H1 (cell line): Measurements from ENCODE around the gene C2. TPM values are rescaled to one million over a fixed set of nuclear protein-coding genes. Genes with fewer than 3 reads are reported as not detected.

Source experiments
- CTCF ChIA-PET: fragments of 300-600 bp; sonication (Branson Sonifier 250); formaldehyde crosslinking; loops from one replicate; lab custom pipeline; 2021; ENCODE audit not compliant: partially characterized antibody; lab: Charles Lee
- POLR2A ChIA-PET: fragments of 300-600 bp; sonication (Branson Sonifier 250); formaldehyde crosslinking; loops from one replicate; lab custom pipeline; 2021; ENCODE audit warnings: inconsistent platforms; ENCODE audit not compliant: partially characterized antibody; lab: Charles Lee
- DNase-seq, 2 experiments: peaks; one replicate each; pipeline versions ENCODE4 v3.0.0 to v3.0.0-alpha.2; 2010 to 2022; ENCODE audit warnings: low spot score in 2 of 2, low read depth in 1 of 2, mixed read lengths in 1 of 2
- FAIRE-seq: peaks from 2 replicates; lab custom pipeline; 2011; peaks lifted over from hg19 to GRCh38; lab: Jason Lieb, UNC
- H2AFZ ChIP-seq: 2 replicates; pipeline ENCODE4 v1.8.1; 2012; ENCODE audit warnings: low read length, inconsistent platforms
- H2AK5ac ChIP-seq: 2 replicates; pipeline ENCODE4 v1.6.1; 2013; ENCODE audit warnings: low read depth, low read length
- H2BK120ac ChIP-seq: replicated peaks from 2 replicates; pipeline ENCODE3; 2013; ENCODE audit warnings: low read depth, low read length, inconsistent platforms
- H2BK12ac ChIP-seq: 2 replicates; pipeline ENCODE4 v1.6.1; 2013; ENCODE audit warnings: low read depth, low read length
- H2BK15ac ChIP-seq: 2 replicates; pipeline ENCODE4 v1.6.1; 2013; ENCODE audit warnings: low read length
- H2BK20ac ChIP-seq: 2 replicates; pipeline ENCODE4 v1.6.1; 2013; ENCODE audit warnings: low read length
- H2BK5ac ChIP-seq: 2 replicates; pipeline ENCODE4 v1.6.1; 2013; ENCODE audit warnings: low read depth, low read length
- H3K14ac ChIP-seq: 2 replicates; pipeline ENCODE4 v1.6.1; 2013; ENCODE audit warnings: inconsistent platforms; ENCODE audit not compliant: insufficient read length
- H3K18ac ChIP-seq: 2 replicates; pipeline ENCODE4 v1.6.1; 2013; ENCODE audit warnings: low read length; ENCODE audit errors: extremely low read depth
- H3K23ac ChIP-seq: 2 replicates; pipeline ENCODE4 v1.6.1; 2013; ENCODE audit warnings: inconsistent platforms; ENCODE audit not compliant: insufficient read length
- H3K23me2 ChIP-seq: 2 replicates; pipeline ENCODE4 v1.6.1; 2013; ENCODE audit warnings: low read depth, low read length
- H3K27ac ChIP-seq: 2 replicates; pipeline ENCODE4 v1.6.1; 2011; ENCODE audit warnings: low read depth, low read length, inconsistent platforms
- H3K27me3 ChIP-seq, 4 experiments: replicated peaks in 1 of 4; 1 replicate in 1 of 4; 2 replicates in 3 of 4; pipeline versions ENCODE4 v1.6.1 to v1.8.1; 2011 to 2013; ENCODE audit warnings: low read length in 3 of 4, mild to moderate bottlenecking in 3 of 4, inconsistent platforms in 2 of 4, mixed read lengths in 2 of 4, moderate library complexity in 1 of 4; ENCODE audit not compliant: control insufficient read depth in 3 of 4, insufficient read depth in 3 of 4; ENCODE audit errors: extremely low read depth in 1 of 4
- H3K36me3 ChIP-seq, 4 experiments: 2 replicates each; pipeline versions ENCODE4 v1.6.1 to v1.8.1; 2011 to 2013; ENCODE audit warnings: mild to moderate bottlenecking in 4 of 4, low read length in 3 of 4, moderate library complexity in 2 of 4, control low read depth in 1 of 4, inconsistent platforms in 1 of 4; ENCODE audit not compliant: insufficient read depth in 4 of 4, control insufficient read depth in 2 of 4
- H3K4ac ChIP-seq: replicated peaks from 2 replicates; pipeline ENCODE3; 2013; ENCODE audit warnings: low read length, low read depth, mixed read lengths, inconsistent platforms; ENCODE audit not compliant: insufficient read length
- H3K4me1 ChIP-seq, 4 experiments: replicated peaks in 1 of 4; 1 replicate in 1 of 4; 2 replicates in 3 of 4; pipeline versions ENCODE4 v1.6.1 to v1.8.1; 2011 to 2013; ENCODE audit warnings: low read length in 3 of 4, inconsistent platforms in 2 of 4, mixed read lengths in 1 of 4; ENCODE audit not compliant: insufficient read depth in 4 of 4, control insufficient read depth in 3 of 4
- H3K4me2 ChIP-seq, 2 experiments: 2 replicates each; pipeline versions ENCODE4 v1.6.1 to v1.8.1; 2011 to 2013; ENCODE audit warnings: low read depth in 2 of 2, low read length in 2 of 2, control low read depth in 1 of 2, inconsistent platforms in 1 of 2, mild to moderate bottlenecking in 1 of 2; ENCODE audit not compliant: insufficient read depth in 1 of 2
- H3K4me3 ChIP-seq, 4 experiments: fragments of 200-600, 300-600 bp in 1 of 4; sonication (generic), shearing (Covaris generic), sonication (Bioruptor Twin) in 1 of 4; 2 replicates each; pipeline versions ENCODE4 v1.5.1 to v1.8.1; 2011 to 2016; ENCODE audit warnings: low read length in 4 of 4, low read depth in 3 of 4, control low read depth in 2 of 4, inconsistent platforms in 2 of 4, mild to moderate bottlenecking in 2 of 4, mixed read lengths in 1 of 4, moderate library complexity in 1 of 4; ENCODE audit not compliant: insufficient read depth in 2 of 4; ENCODE audit errors: extremely low read depth in 1 of 4
- H3K56ac ChIP-seq: replicated peaks from 2 replicates; pipeline ENCODE3; 2013; ENCODE audit warnings: low read depth, mild to moderate bottlenecking, mixed read lengths, low read length, inconsistent platforms; ENCODE audit not compliant: insufficient read length
- H3K79me1 ChIP-seq: 2 replicates; pipeline ENCODE4 v1.6.1; 2013; ENCODE audit warnings: low read depth, low read length, control low read depth
- H3K79me2 ChIP-seq, 2 experiments: 2 replicates each; pipeline versions ENCODE4 v1.6.1 to v1.8.1; 2012 to 2013; ENCODE audit warnings: low read length in 2 of 2, mild to moderate bottlenecking in 2 of 2, inconsistent platforms in 1 of 2; ENCODE audit not compliant: insufficient read depth in 2 of 2, control insufficient read depth in 1 of 2
- H3K9ac ChIP-seq, 4 experiments: replicated peaks in 1 of 4; 1 replicate in 1 of 4; 2 replicates in 3 of 4; pipeline versions ENCODE4 v1.6.1 to v1.8.1; 2011 to 2013; ENCODE audit warnings: low read depth in 3 of 4, low read length in 3 of 4, control low read depth in 2 of 4, mild to moderate bottlenecking in 2 of 4, moderate library complexity in 2 of 4, inconsistent platforms in 1 of 4; ENCODE audit errors: extremely low read depth in 1 of 4
- H3K9me3 ChIP-seq, 2 experiments: 2 replicates each; pipeline versions ENCODE4 v1.6.1 to v1.8.1; 2012 to 2013; ENCODE audit warnings: mild to moderate bottlenecking in 2 of 2, moderate library complexity in 2 of 2, control low read depth in 1 of 2, inconsistent platforms in 1 of 2, low read depth in 1 of 2, low read length in 1 of 2, mixed read lengths in 1 of 2; ENCODE audit not compliant: insufficient read depth in 2 of 2
- H4K20me1 ChIP-seq, 2 experiments: replicated peaks in 1 of 2; 2 replicates each; pipeline versions ENCODE3 to v1.8.1; 2011 to 2013; ENCODE audit warnings: inconsistent platforms in 2 of 2, low read length in 2 of 2, mild to moderate bottlenecking in 1 of 2; ENCODE audit not compliant: insufficient read depth in 2 of 2, control insufficient read depth in 1 of 2
- H4K5ac ChIP-seq: 2 replicates; pipeline ENCODE4 v1.6.1; 2013; ENCODE audit warnings: low read length, low read depth, mixed read lengths, inconsistent platforms; ENCODE audit not compliant: insufficient read length
- H4K8ac ChIP-seq: 2 replicates; pipeline ENCODE4 v1.8.0; 2013; ENCODE audit warnings: mild to moderate bottlenecking, moderate library complexity, low read length, inconsistent platforms; ENCODE audit not compliant: insufficient read depth; ENCODE audit errors: extremely low read depth
- H4K91ac ChIP-seq: replicated peaks from 2 replicates; pipeline ENCODE3; 2013; ENCODE audit warnings: low read length, mixed read lengths, inconsistent platforms; ENCODE audit not compliant: insufficient read length
- BACH1 ChIP-seq: IDR thresholded peaks from 2 replicates; pipeline ENCODE4 v1.6.1; 2012; ENCODE audit warnings: low read length, improper control_type of control experiment
- BCL11A ChIP-seq, 2 experiments: IDR thresholded peaks; one replicate each; pipeline ENCODE4 v1.6.1; 2011; ENCODE audit warnings: low read depth in 2 of 2, low read length in 2 of 2, mild to moderate bottlenecking in 2 of 2
- CEBPB ChIP-seq: IDR thresholded peaks from 2 replicates; pipeline ENCODE4 v1.6.1; 2012; ENCODE audit warnings: low read depth, low read length
- E2F6 ChIP-seq: IDR thresholded peaks from 2 replicates; pipeline ENCODE4 v1.6.1; 2012; ENCODE audit warnings: inconsistent platforms
- KDM1A ChIP-seq: fragments of 200-600, 300-600 bp; sonication (generic); IDR thresholded peaks from 2 replicates; pipeline ENCODE4 v1.7.1; 2016; ENCODE audit warnings: mild to moderate bottlenecking, low read length, borderline replicate concordance
- MAX ChIP-seq: IDR thresholded peaks from 2 replicates; pipeline ENCODE4 v1.6.1; 2012; ENCODE audit warnings: inconsistent platforms
- POLR2AphosphoS5 ChIP-seq: IDR thresholded peaks from 2 replicates; pipeline ENCODE4 v1.6.1; 2011; ENCODE audit warnings: low read depth, low read length
- POU5F1 ChIP-seq: IDR thresholded peaks from 2 replicates; pipeline ENCODE4 v1.6.1; 2011; ENCODE audit warnings: low read depth, mild to moderate bottlenecking, low read length, moderate library complexity
- RAD21 ChIP-seq, 2 experiments: IDR thresholded peaks in 1 of 2; conservative IDR thresholded peaks in 1 of 2; 2 replicates each; pipeline ENCODE4 v1.6.1; 2011; ENCODE audit warnings: low read depth in 2 of 2, low read length in 2 of 2, improper control_type of control experiment in 1 of 2, inconsistent platforms in 1 of 2, mild to moderate bottlenecking in 1 of 2, moderate library complexity in 1 of 2
- SIN3A ChIP-seq, 2 experiments: IDR thresholded peaks in 1 of 2; conservative IDR thresholded peaks in 1 of 2; 2 replicates each; pipeline ENCODE4 v1.6.1; 2011 to 2012; ENCODE audit warnings: low read length in 2 of 2, improper control_type of control experiment in 1 of 2, low read depth in 1 of 2, mild to moderate bottlenecking in 1 of 2
- SIX5 ChIP-seq: IDR thresholded peaks from 2 replicates; pipeline ENCODE4 v1.6.1; 2011; ENCODE audit warnings: mild to moderate bottlenecking, low read depth, low read length
- TCF12 ChIP-seq: IDR thresholded peaks from 2 replicates; pipeline ENCODE4 v1.6.1; 2011; ENCODE audit warnings: low read depth, mild to moderate bottlenecking, low read length
- WGBS, 2 experiments: shearing (Covaris generic) in 1 of 2; methylation state at CpG; one replicate each; pipeline versions ENCODE4 v1.1.6 to v1.1.7; 2013 to 2015; ENCODE audit warnings: low lambda C conversion rate in 2 of 2, mixed read lengths in 2 of 2, inconsistent platforms in 1 of 2, low coverage in 1 of 2, missing lambda C conversion rate in 1 of 2; ENCODE audit not compliant: insufficient replicate concordance in 2 of 2, insufficient coverage in 1 of 2, insufficient read length in 1 of 2; ENCODE audit errors: extremely low coverage in 1 of 2, missing lambda C conversion rate in 1 of 2; 5-methylcytosine and 5-hydroxymethylcytosine counted together
- polyA plus RNA-seq, 7 experiments: library from polyadenylated mRNA; depleted of rRNA in 3 of 7; stranded (reverse) in 5 of 7; unstranded in 2 of 7; fragments of >200 nt in 5 of 7; fragments of 200-250 nt in 2 of 7; gene quantifications; 1 replicate in 5 of 7; 2 replicates in 1 of 7; 4 replicates in 1 of 7; pipeline versions ENCODE4 v1.2.1 to v1.2.3, GENCODE V29; 2011 to 2013; ENCODE audit warnings: missing spikeins in 2 of 7, mixed read lengths in 2 of 7
- total RNA-seq: library from RNA; stranded (reverse); fragmentation: NEBNext Ultra II Directional; extraction: Animal tissue kit (Norgen Biotek cat#: 25700); gene quantifications from 2 replicates; pipeline ENCODE4 v1.2.1, GENCODE V29; 2021

C2 gene
- total and polyA plus RNA-seq, 2 of the 8 experiments (the other 6 are each of a cell fraction or from before 2014, with no cell fraction given), result 0.26 to 0.38 TPM

GRCh38 chr6:31933537-31933936 is 6.0 kb downstream of the C2 start:
- H3K56ac ChIP-seq, result no peak overlapping the region
- H2AFZ ChIP-seq, result no peak overlapping the region
- H3K23me2 ChIP-seq, result no peaks in the 10 kb centered on the region
- no peak overlapping the region for H2BK15ac ChIP-seq
- peaks cover 4 to 7% of the 10 kb centered on the region in 2 experiments; a peak in 1 of 4 replicates for H3K9me3 ChIP-seq
- H3K4me1 ChIP-seq, result no peaks in the 10 kb centered on the region
- no peaks in the 10 kb centered on the region for H3K79me2 ChIP-seq
- H2BK12ac ChIP-seq, result no peak overlapping the region
- no peaks in the 10 kb centered on the region for H3K36me3 ChIP-seq
- H4K91ac ChIP-seq, result no peak overlapping the region
- no peak overlapping the region for H2BK5ac ChIP-seq
- H3K23ac ChIP-seq, result no peak overlapping the region
- H4K8ac ChIP-seq, result no peak overlapping the region
- DNase-seq, result no peak
- H4K20me1 ChIP-seq, result no peaks in the 10 kb centered on the region
- TF ChIP-seq BACH1, result no peak
- no peak for TF ChIP-seq TCF12
- no peak for TF ChIP-seq SIX5
- TF ChIP-seq RAD21 (IDR thresholded peaks at IDR 0.05 in 1 of 2, conservative IDR thresholded peaks at IDR 0.05 in 1 of 2; ENCODE audit: low read depth in 2 of 2, low read length in 2 of 2), result no peak
- no peak for TF ChIP-seq CEBPB
- TF ChIP-seq POLR2AphosphoS5, result no peak
- TF ChIP-seq E2F6, result no peak
- no peak for TF ChIP-seq MAX
- TF ChIP-seq POU5F1, result no peak
- no peak for TF ChIP-seq KDM1A
- TF ChIP-seq BCL11A (IDR thresholded peaks at IDR 0.05; ENCODE audit: low read depth in 2 of 2, low read length in 2 of 2), result no peak
- no peak for TF ChIP-seq SIN3A (conservative IDR thresholded peaks at IDR 0.05 in 1 of 2, IDR thresholded peaks at IDR 0.05 in 1 of 2; ENCODE audit: low read depth in 1 of 2, low read length in 2 of 2)
- TF ChIP-seq, all 59 proteins: peak for 0
- H3K4me2 ChIP-seq, result no peak overlapping the region
- no peak overlapping the region for H3K9ac ChIP-seq
- no peak overlapping the region for H2BK120ac ChIP-seq
- POLR2A ChIA-PET, result interaction anchor here (1.0 kb wide), 1 partner anchor 12 kb away, joined by 3 read pairs; the partner anchor contains the start of gene CFB
- H3K14ac ChIP-seq, result no peak overlapping the region
- CTCF ChIA-PET, result interaction anchor here (1.2 kb wide), 1 partner anchor 10 kb away, joined by 4 read pairs; no protein-coding TSS in a partner anchor
- H2BK20ac ChIP-seq, result no peak overlapping the region
- H3K27ac ChIP-seq, result no peak overlapping the region
- no peak overlapping the region for H2AK5ac ChIP-seq
- WGBS, 2 experiments, result 89% methylated on average over 19 of the region's 19 CpGs; no CpG with 5 or more reads in 1 of the 2 experiments
- H3K18ac ChIP-seq, result no peak overlapping the region
- no peaks in the 10 kb centered on the region for H3K79me1 ChIP-seq
- no peak overlapping the region for H3K4me3 ChIP-seq
- no peak overlapping the region for H4K5ac ChIP-seq
- H3K27me3 ChIP-seq, result no peaks in the 10 kb centered on the region
- H3K4ac ChIP-seq, result no peak overlapping the region
- FAIRE-seq, result no peak
